Measurements from ENCODE around the gene ASAP3.
"Not testable (repeated sequence)": the region's sequence is repeated elsewhere in the genome, so short reads cannot be mapped to it uniquely, and the experiment has no call there.

ASAP3 gene

DNA sequence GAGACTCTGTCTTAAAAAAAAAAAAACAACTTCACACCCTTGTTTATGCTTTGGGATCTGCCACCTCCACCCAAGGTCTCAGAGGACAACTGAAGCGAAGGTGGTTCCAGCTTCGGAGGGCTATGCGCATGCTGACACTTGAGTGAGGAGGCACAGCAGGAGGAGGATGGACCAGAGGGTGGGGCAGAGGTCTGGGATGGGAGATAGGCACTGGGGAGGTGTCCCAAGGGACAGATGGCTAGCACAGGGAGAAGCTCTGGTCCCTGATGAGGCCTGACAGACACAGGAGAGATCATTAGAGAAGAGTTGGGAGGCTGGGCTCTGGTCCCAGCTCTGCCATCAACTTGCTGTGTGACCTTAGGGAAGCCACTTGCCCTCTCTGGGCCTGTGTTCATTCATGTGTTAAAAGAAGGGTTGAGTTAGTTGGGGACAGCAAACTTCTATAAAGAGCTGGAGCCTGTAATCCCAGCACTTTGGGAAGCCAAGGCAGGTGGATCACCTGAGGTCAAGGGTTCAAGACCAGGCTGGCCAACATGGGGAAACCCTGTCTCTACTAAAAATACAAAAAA is 30.2 kb upstream of the ASAP3 start:
- no peak for FAIRE-seq

- no peak for FAIRE-seq
Observed at GRCh38 chr1:23509896-23510295, 25.9 kb upstream of the ASAP3 start.

- no peak for FAIRE-seq
Observed at GRCh38 chr1:23506376-23507107, 22.6 kb upstream of the ASAP3 start.

DNA sequence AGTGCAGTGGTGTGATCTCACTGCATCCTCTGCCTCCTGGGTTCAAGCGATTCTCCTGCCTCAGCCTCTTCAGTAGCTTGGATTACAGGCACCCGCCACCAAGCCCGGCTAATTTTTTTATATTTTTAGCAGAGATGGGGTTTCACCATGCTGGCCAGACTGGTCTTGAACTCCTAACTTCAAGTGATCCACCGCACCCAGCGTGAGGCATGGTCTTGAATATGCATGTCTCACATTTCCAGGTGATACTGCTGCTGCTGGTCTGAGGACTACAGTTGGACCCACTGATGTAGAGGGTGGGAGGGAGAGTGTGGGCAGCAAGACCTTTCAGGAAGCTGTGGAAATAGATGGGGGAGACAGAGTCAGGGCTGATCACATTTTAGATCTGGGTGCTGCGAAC is 21.9 kb upstream of the ASAP3 start:
- no peak for FAIRE-seq

GRCh38 chr1:23504156-23504555 is 20.2 kb upstream of the ASAP3 start:
- not testable (repeated sequence) for FAIRE-seq

GRCh38 chr1:23502951-23503350 is 19.0 kb upstream of the ASAP3 start:
- no peak for FAIRE-seq

- no peak for FAIRE-seq
Observed at GRCh38 chr1:23500466-23500865, 16.5 kb upstream of the ASAP3 start.

DNA sequence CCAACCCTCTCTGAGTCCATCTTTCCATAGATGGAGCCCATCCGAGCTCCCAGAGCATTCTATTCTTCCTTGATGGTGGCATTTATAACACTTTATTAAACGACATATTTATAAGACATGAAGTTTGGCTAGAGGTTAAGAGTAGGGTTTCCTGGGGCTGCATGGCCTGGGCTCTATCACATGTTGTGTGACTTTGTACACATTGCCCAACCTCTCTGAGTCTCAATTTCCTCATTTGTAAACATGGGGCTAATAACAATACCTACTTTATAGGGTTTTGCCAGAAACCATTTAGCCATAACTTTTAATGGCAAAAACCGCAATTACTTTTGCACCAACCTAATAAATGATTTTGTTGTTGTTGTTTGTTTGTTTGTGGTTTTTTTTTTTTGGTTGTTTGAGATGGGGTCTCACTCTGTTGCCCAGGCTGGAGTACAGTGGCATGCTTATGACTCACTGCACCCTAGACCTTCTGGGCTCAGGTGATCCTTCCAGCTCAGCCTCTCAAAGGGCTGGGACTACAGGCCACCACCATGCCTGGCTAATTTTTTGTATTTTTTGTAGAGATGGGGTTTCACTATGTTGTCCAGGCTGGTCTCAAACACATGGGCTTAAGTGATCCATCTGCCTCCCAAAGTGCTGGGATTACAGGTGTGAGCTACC is 13.9 kb upstream of the ASAP3 start:
- FAIRE-seq, result no peak

DNA sequence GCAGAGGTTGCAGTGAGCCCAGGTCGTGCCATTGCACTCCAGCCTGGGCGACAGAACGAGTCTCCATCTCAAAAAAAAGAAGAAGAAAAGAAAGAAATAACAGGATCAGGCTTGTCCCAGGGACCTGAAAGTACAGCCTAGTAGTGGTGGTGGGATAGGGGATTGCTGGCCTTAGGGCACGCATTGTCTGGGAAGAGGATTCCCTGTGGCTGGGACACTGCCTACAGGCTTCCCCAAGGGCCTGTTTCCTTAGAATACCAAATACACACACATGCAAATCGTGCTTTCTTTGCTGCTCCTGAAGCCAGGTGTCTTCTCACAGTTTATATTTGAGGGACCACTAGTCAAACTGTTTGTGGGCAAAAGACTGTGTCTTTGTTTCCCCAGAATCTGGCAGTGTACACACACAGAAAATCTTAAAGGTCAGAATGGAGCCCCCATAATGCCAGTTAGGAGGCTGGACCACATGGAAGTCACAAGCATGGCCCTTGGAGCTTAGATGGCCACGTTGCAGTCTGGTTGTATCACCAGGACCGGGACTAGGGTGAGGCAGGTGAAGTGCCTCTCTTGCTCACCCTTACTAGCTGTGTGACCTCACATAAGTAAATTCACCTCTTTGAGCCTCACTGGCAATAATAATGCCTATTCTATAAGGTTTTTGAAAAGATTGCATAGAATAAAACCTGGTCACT is 12.7 kb upstream of the ASAP3 start:
- FAIRE-seq, result no peak

DNA sequence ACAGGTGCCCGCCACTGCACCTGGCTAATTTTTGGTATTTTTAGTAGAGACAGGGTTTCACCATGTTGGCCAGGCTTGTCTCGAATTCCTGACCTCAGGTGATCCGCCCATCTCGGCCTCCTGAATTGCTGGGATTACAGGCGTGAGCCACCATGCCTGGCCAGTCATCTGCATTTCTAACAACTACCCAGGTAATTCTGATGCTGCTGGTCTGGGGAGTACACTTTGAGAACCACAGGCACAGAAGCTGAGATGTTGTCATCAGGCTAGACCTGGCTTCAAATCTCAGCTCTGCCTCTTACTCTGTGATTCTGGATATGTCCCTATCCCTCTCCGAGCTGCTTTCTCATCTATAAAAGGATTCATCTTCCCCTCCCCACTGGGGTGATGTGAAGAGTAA is 10.9 kb upstream of the ASAP3 start:
- FAIRE-seq, result not testable (repeated sequence)

DNA sequence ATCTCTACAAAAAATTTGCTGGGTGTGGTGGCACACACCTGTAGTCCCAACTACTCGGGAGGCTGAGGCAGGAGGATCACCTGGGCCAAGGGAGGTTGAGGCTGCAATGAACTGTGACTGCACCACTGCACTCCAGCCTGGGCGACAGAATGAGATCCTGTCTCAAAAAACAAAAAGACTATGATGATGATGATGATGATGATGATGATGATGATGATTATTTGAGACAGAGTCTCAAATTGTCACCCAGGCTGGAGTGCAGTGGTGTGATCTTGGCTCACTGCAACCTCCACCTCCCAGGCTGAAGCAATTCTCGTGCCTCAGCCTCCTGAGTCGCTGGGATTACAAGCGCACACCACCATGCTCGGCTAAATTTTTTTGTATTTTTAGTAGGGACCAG is 8.8 kb upstream of the ASAP3 start:
- not testable (repeated sequence) for FAIRE-seq

GRCh38 chr1:23492132-23492720 is 8.2 kb upstream of the ASAP3 start:
- FAIRE-seq, result no peak

DNA sequence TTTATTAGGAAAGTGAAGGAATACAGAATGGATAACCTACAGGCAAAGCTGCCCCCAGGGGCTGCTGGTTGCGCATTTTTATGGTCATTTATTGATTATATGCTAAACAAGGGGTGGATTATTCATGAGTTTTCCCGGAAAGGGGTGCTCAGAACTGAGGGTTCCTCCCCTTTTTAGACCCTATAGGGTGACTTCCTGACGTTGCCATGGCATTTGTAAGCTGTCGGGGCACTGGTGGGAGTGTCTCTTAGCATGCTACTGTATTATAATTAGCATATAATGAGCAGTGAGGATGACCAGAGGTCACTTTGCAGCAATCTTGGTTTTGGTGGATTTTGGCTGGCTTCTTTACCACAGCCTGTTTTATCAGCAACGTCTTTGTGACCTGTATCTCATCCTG is 5.9 kb upstream of the ASAP3 start:
- no peak for FAIRE-seq

DNA sequence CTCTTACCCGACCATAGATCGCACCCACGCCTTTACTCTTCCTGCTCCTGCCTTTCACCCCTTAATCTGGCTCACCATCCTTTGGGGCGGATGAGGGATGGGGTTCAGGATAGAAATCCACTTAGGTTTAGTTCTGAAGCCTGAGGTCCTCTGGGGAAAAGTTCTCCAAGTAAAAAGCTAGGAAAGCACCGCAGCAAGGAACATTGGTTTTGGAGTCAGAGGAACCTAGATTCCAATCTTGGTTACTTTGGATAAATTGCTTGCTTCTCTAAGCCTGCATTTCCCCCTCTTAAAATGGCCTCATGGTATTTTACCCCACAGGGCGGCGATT is 988 bp upstream of the ASAP3 start:
- no peak for FAIRE-seq

- FAIRE-seq, result no peak
Observed at GRCh38 chr1:23484253-23485001, 448 bp upstream of the ASAP3 start.

- no peak for FAIRE-seq
Observed at GRCh38 chr1:23481904-23482303, 2.1 kb downstream of the ASAP3 start.

GRCh38 chr1:23481026-23481597 is 2.9 kb downstream of the ASAP3 start:
- no peak for FAIRE-seq

- no peak for FAIRE-seq
Observed at GRCh38 chr1:23480187-23481025, 3.6 kb downstream of the ASAP3 start.

DNA sequence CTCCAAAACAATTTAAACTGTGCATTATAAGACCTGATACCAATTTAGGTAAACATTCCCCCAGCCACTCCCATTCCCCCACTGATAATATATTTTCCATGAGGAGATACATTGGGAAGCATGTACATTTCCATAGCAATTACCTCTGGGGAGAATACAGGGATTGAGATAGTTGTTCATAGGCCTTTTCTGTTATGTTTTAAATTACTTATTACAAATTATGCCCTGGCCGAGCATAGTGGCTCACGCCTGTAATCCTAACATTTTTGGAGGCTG is 4.4 kb downstream of the ASAP3 start:
- FAIRE-seq, result no peak

DNA sequence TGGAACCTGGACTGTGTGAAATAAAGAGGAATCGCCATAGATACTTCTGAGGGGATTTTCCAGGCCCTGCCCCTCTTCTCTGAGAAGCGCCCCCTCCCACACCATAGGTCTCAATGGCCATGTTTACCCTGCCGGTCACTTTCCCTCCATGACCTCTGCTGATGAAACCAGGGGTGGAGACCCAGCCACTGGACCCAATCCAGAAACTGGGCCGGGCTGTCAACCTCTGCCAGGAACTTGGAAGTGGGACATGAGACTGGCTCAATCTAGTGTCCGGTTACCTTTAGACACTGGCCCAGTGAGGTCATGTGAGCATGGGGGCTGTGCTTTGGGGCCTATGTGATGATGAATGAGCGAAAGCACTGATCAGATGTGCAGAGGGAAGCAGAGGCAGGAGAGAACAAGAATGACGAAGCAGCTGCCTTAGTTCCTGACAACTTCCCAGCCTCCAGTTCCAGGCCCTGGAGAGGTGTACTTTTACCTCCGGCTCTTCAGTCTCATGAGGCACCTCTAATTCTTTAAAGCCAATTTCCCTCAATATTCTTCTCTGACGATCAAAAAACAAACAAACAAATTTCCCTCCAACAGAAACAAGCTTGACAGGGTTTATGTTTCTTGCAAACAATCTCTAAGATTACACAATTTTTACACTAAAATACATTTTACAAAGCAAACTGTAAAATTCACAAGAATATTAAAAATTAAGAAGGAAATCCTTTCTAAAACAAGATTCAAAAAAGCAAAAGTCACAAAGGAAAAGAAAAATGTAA is 4.9 kb downstream of the ASAP3 start:
- no peak for FAIRE-seq

All from colon (tissue), 2 donors.